GM21737 (cell line): ENCODE results near the gene SURF4.
A peak's percentile ranks its signal among the peaks of the same experiment; 100 is the strongest.
"Not testable (repeated sequence)": the region's sequence is repeated elsewhere in the genome, so short reads cannot be mapped to it uniquely, and the experiment has no call there.

Experiments used
- ATAC-seq: cut with Tn5 transposase; IDR thresholded peaks from one replicate; pipeline ENCODE4 v1.9.1; 2021; ENCODE audit warnings: mild to moderate bottlenecking, moderate library complexity; ENCODE audit not compliant: unreplicated experiment

The SURF4 gene

DNA sequence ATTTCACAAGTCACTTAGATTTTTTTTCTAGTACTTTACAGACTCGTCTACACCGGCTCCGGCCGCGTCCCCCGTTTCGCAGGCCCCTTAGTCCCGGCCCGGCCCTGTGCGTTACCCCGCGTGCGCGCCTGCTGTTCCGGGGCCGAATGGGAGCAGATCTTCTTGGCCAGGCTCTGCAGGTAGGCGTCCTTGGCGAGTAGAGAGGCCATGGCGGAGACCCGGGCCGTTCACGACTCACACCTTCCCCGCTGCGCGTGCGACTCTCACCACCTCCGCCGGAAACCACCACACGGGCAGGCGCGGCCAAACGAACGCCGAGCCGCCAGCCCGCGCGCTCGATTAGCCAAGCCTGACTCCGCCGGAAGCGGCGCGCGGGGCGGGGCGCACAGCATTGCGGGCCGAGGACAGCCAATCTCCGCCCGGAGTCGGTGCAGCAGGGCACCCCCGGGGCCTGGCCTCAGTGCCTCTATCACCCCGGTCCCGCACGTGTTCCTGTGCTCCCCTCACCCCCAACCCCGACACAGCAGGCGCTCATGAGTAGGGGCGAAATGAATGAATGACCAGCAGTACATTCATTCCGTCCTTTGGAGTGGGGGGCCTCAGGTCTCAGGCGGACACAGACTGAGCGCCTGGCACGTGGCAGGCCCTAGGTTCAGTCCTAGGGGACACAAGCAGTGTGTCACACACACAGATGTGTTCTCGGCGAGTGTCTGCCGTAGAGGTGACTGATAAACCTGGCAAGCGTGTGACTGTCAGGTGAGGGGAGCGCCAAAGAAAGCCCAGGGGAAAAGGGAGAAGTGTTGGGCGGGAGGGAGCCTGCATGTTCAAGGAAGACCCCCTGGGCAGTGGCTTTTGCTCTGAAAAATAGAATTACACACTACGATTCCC lies 39.7 kb downstream of the SURF4 start, which contains the start of gene SURF6:
SURF6 (minus strand) TSS at position 265 of the 888 bp plus-strand sequence; CDS start at position 209, 56 bp downstream.
- ATAC-seq = peak; percentile 72

DNA sequence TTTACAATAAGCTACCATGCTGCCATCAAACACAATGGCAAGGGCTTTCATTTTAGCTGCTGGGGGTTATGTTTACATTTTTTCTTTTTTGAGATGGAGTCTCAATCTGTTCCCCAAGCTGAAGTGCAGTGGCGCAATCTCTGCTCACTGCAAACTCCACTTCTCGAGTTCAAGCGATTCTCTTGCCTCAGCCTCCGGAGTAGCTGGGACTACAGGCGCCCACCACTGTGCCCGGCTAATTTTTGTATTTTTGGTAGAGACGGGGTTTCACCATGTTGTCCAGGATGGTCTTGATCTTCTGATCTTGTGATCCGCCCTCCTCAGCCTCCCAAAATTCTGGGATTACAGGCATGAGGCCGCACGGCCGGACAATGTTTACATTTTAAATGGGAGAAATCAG lies 41.0 kb downstream of the SURF4 start:
- ATAC-seq = not testable (repeated sequence)

DNA sequence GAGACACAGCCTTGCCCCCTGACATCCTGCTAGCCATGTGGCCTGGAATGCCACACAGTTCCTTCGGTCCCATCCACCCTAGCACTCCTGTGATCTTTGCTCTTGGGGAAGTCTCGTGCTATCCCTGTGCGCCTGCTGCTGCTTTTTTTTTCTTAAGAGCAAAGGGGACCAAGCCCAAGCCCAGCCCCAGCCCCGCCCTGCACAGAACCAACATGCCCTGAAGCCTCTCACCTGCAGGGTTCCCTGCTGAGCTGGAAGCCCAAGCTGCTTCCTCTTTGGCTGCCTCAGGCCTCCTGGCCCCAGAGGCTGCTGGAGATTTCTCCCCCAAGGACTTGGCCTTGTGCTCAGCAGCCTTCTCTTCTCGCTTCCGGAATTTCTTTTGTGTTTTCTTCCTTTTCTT lies 41.7 kb downstream of the SURF4 start:
- no peak for ATAC-seq

DNA sequence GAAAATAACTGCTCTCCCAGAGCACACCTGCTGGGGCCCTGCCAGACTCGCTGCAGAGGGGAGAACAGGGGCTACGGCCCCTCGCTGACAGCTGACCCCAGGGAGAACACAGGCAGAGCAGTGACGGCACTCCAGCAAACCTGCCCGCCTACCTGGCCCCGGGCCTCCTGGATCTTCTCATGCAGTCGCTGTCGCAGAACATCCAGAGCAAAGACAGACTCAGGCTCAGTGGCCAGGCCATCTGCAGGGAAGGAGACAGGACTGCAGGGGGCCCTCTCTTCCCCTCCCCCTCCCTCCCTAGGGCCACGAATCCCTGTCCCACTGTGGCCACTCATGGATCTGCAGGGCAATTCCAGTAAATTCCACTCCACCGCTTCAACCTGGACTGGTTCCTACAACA lies 42.3 kb downstream of the SURF4 start:
- no peak for ATAC-seq

DNA sequence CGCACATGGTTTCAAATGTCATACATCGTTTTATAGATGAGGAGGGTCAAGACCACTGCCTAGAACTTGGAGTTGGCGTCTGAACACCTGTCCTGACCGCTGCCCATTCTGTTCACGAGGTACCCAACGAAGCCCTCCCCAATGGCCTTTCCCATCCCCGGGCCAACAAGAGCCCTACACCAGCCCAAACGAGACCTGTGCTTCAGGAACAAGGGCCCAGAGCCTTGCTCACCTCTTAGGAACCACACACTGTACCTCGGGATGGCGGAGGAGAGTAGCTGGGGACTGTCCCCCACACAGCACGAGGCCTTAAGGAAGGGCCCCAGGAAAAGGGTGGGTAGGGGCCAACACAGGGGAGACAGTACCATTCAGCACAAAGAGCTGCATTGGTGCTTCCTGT lies 42.8 kb downstream of the SURF4 start:
- no peak for ATAC-seq

DNA sequence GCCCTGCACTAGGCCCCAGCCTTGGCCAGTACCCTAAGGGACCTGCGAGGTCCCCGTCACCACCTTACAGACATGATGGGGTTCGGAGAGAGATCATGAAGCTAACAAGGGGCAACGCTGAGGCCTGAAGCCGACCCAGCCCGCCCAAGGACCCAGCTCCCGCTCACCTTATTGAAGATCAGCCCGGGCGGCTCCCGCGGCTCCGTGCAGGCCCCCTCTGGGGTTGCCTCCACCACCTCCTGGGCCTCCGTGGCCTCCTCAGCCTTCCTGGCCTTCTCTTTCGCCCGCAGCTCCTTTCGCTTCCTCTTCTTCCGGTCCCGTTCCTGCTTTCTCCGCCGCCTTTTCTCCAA lies 43.5 kb downstream of the SURF4 start:
- no peak for ATAC-seq

DNA sequence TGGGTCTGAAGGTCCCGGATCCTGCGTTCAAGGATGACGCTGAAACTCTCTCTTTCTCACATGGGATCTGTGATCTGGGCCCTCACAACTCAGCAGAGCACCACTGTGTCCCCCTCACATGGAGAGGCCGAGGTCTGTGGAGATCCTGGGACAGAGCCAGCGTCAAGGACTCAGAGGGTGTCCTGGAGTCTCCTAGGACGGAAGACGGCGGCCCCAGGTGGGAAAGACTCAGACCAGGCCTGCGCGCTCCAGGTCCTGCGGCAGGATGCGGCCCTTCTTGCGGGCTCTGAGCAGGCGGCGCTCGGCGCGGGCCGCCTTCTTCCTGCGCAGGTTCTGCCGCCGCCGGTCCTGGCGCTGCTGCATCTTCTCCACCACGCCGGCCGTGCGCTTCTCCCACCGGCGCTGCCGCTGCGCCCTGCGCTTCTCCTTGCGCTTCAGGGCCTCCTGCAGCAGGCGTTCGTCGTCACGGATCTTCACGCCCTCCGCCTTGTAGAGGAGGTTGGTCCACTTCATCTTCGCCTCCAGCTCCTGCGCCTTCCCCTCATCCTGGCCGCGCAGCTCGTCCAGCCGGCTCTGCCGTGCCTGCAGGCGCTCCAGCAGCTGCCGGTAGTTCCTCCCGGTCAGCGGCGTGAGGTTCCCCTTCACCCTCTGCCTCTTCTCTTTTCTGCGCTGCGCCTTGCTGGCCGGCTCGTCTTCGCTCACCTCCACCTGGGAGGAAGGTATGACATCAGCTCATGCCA lies 44.0 kb downstream of the SURF4 start:
- no peak for ATAC-seq

DNA sequence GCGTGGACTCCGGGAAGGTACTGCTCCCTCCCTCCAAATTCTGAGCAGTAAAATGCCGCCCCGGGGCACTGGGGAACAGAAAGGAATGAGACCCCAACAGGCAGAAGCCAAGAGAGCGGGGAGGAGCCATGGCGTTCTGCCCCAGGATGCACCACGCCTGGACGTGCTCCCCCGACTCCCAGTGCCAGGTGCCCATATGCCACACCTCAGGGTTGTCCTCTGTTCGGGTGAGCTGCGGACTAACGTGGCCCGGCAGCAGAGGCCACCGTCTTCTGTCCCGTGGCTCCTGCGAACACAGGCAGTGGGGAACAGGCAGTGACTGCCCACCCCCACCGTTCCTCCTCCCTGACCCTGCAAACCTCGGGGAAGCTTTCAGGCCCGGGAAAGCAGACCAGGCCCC lies 44.6 kb downstream of the SURF4 start:
- no peak for ATAC-seq

DNA sequence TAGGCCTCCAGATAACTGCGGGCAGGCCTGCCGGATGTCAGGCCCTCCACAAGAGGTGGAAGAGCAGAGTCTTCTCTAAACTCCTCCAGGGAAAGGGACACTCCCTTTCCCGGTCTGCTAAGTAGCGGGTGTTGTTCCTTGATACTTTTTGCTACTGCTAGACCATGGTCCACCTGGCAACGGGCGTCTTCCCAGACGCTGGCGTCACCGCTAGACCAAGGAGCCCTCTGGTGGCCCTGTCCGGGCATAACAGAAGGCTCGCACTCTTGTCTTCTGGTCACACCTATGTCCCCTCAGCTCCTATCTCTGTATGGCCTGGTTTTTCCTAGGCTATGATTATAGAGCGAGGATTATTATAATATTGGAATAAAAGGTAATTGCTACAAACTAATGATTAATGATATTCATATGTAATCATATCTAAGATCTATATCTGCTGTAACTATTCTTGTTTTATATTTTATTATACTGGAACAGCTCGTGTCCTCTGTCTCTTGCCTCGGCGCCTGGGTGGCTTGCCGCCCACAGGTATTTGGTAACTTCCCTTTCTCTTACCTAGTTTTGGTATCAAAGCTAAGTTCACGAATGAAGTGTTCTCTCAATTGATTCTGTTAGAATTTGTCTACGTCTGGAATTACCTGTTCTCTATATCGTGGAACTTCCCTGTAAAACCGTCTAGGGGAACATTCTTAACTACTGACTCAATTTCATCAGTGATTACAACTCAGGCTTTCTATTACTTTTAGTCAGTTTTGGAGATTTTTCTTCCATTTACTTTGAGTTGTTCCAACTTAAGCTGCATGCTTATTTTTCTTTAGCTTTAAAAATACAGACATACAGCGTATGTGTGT lies 46.3 kb downstream of the SURF4 start:
- ATAC-seq = not testable (repeated sequence)

DNA sequence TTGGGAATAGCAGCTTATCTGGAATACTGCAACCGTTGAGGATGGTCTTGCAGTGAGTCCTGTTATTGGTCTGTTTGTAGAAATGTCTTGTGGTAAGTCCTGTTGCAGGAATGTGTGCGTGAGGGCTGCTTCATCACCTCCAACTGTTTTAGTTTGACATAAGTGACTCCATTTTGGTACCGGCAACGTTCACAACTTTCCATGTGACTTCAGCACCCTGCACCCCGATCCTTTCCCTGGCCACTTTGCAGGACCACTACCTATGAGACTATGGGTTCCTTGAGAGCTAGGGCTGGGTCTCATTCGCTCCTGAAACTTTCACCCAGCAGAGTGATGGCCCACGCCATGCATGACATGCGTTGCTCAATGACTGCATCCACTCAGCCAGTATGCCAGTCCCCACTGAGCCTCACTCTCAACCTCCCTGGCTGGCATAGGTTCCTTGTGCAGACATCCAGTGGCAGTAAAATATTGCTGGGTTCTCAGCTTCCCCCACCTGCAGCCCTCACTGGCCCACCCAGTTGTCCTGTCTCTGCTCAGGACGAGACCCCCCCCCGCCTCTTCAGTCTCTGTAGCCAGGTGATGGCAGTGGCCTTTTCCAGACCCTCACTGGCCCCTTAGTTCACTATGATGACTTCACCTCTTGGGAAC lies 47.9 kb downstream of the SURF4 start:
- no peak for ATAC-seq

DNA sequence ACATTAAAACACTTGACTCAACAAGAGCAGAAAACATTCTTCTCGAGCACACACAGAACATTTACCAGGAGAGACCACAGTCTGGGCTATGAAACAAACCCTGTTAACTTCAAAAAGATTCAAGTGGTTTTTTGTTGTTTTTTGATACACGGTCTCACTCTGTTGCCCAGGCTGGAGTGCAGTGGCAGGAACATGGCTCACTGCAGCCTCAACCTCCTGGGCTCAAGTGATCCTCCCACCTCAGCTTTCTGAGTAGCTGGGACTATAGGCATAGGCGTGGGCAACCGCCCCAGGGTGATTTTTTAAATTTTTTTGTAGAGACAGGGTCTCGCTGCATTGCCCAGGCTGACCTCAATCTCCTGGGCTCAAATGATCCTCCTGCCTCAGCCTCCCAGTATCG lies 48.8 kb downstream of the SURF4 start:
- ATAC-seq = not testable (repeated sequence)

DNA sequence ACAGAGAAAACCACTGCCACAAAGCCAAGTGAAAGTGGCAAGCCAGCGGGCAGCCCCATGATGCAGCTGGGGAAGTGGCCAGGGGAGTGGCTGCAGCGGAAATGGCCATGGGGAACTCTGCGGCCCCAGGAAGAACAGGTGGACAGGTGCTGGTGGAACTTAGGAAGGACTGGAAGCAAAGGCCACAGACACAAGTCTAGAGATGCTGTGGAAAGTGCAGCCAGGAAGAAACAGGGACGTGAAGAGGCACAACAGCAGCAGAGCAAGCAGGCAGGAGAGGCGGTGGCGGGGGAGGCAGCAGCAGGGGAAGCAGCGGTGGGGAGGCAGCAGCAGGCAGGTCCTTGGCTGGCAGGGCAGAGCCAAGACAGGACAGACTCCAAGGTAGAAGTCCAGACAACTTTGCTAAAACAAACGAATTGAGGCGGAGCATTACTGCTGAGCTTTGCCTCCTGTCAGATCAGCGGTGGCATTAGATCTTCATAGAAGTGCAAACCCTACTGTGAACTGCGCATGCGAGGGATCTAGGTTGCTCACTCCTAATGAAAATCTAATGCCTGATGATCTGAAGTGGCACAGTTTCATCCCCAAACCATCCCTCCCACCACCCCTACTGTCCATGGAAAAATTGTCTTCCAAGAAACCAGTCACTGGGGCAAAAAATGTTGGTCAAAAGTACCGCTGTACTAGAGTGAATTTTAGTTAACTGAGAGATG lies 51.7 kb downstream of the SURF4 start:
- ATAC-seq = no peak

DNA sequence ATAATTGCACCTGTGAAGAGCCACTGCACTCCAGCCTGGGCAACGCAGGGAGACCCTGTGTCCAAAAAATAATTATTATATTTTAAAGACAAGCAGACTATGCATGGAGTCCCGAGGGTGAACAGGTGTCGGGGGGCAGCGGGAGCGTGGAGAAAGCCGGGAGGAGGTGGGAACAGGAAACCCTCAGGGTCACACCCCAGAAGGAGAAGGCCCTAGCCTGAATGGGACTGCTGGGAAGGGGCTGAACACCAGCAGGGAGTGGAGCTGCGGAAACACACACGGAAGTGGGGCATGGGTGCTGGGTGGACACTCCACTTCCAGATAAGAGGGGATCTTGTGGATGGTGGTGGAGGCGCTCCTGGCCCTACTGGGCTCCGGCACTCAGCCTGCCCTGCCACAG lies 52.6 kb downstream of the SURF4 start:
- no peak for ATAC-seq

DNA sequence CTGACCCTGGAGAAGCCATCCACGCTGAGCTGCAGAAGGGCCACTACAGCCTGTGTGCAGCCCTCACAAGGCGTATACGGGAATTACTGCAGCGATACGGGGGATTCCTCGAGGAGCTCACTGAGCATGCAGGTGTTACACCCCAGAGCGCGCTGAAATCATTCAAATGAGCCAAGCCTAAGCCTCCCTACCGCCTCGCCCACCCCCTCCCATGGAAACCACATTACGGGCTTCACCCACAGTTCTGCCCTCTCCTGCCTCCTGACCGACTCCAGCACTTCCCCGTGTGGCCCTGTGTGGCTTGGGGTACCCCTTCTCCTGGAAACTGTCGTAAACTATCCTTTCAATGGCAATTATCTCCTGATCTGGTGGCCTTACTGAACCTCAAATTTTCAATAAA lies 53.2 kb downstream of the SURF4 start:
- ATAC-seq = no peak

DNA sequence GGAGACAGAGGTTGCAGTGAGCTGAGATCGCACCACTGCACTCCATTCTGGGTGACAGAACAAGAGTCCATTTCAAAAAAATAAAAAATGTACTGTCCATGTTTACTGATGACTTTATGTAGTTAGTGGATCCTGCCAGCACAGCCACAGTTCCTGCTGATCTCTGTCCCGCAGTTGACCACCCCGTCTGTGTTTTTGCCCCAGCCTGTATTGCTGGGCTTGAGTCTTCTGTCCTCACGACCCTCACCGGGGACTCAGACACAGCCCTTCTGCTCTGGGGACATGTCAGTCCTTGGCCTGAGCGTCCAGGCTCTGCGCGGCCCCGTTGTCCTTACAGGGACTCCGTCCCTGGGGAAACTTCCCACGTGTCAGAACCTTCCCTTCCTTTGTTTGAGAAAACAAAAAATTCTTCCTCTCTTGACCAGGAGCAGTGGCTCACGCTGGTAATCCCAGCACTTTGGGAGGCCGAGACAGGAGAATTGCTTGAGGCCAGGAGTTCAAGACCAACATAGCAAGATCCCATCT lies 54.4 kb downstream of the SURF4 start:
- no peak for ATAC-seq

DNA sequence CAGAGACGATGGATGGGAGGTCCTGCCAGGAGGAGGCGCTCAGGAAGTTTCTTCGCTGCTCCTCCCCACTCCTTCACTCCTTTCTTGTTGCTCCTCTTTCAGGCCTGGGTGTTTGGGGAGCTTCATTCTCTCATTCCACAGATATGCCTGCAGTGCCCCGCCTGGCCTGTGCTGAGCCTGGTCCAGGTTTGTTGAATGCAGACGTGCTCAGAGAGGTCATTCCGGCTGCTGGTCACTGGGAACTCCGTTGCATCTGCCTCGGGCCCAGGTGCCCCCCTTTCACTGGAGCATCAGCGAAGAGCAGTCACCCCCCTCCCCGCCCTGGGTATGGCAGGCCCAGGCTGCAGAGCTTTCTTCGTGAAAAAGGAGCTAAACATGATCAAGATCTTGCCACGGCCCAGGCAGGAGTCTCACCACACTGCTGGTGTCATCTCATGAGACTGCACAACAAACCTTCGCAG lies 55.4 kb downstream of the SURF4 start:
- ATAC-seq = no peak

DNA sequence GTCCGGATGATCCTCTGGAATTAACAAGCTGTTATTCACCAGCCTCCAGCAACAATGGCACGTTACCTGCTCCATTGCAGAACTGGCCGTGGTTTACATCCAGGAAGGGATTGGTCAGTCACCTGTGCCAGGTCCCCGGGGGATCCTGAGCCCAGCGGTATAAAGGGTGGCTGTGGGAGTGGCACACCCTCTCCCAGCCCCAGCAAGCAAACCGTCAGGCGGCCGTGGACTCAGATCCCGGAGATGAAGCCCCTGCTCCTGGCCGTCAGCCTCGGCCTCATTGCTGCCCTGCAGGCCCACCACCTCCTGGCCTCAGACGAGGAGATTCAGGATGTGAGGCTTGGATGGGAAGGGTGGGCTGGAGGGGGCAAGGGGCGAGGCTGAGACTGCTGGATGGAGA lies 58.3 kb downstream of the SURF4 start:
- not testable (repeated sequence) for ATAC-seq

DNA sequence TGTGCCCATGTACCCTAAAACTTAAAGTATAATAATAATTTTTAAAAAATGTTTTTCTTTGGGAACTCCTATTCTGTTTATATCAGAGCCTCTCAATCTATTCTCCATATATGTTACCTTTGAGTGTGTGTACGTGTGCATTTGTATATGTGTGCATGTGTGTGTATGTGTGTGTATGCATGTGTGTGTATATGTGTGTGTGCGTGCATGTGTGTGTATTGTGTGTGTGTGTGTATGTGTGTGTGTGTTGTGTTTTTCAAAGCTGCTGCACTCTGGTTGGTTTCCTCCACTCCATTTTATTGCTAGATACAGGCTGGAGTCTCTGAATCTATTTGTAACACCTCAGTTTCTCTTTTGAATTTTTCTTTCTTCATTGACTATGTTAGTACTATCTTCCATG lies 59.9 kb downstream of the SURF4 start:
- no peak for ATAC-seq
